OCI-M2 (cell line): ENCODE data around the gene OXSR1.
A peak's percentile ranks its signal among the peaks of the same experiment; 100 is the strongest.

Source experiments
- DNase-seq: peaks from one replicate; lab custom pipeline; 2025; ENCODE audit not compliant: unreplicated experiment; lab: John Stamatoyannopoulos, UW

The OXSR1 gene

GRCh38 chr3:38164952-38165721, at the start of gene OXSR1:
OXSR1 (plus strand) TSS chr3:38165537; CDS start chr3:38165877, 340 bp downstream.
- DNase-seq = peak; percentile 93

GRCh38 chr3:38115645-38116427, 49.5 kb upstream of the OXSR1 start:
- DNase-seq = no peak

- DNase-seq = no peak
Observed at GRCh38 chr3:38116471-38117162, 48.7 kb upstream of the OXSR1 start.

- DNase-seq = no peak
Observed at GRCh38 chr3:38117163-38117716, 48.1 kb upstream of the OXSR1 start.

- no peak for DNase-seq
Observed at GRCh38 chr3:38117748-38118420, 47.5 kb upstream of the OXSR1 start.

GRCh38 chr3:38118421-38119247, 46.7 kb upstream of the OXSR1 start:
- DNase-seq = no peak

- DNase-seq = no peak
Observed at GRCh38 chr3:38119248-38119544, 46.1 kb upstream of the OXSR1 start.

- no peak for DNase-seq
Observed at GRCh38 chr3:38119821-38120692, 45.3 kb upstream of the OXSR1 start.

- no peak for DNase-seq
Observed at GRCh38 chr3:38120693-38121450, 44.5 kb upstream of the OXSR1 start.

- no peak for DNase-seq
Observed at GRCh38 chr3:38121451-38121831, 43.9 kb upstream of the OXSR1 start.

GRCh38 chr3:38121832-38122461, 43.4 kb upstream of the OXSR1 start:
- no peak for DNase-seq

- no peak for DNase-seq
Observed at GRCh38 chr3:38122712-38123290, 42.5 kb upstream of the OXSR1 start.

GRCh38 chr3:38124324-38125122, 40.8 kb upstream of the OXSR1 start:
- no peak for DNase-seq

- no peak for DNase-seq
Observed at GRCh38 chr3:38125305-38126120, 39.8 kb upstream of the OXSR1 start.

- DNase-seq = no peak
Observed at GRCh38 chr3:38126121-38126892, 39.0 kb upstream of the OXSR1 start.
